Adipose tissue (tissue), 3 donors: Measurements from ENCODE around the gene RHEX. TPM values are rescaled to one million over a fixed set of nuclear protein-coding genes. Genes with fewer than 3 reads are reported as not detected.
"Not testable (repeated sequence)": the region's sequence is repeated elsewhere in the genome, so short reads cannot be mapped to it uniquely, and the experiment has no call there.

Source experiments
- H3K27ac ChIP-seq: one replicate; pipeline ENCODE4 v1.5.1; 2013; ENCODE audit warnings: low read depth, low read length
- WGBS, 3 donors: extraction: QIAGEN DNeasy Blood & Tissue Kit; methylation state at CpG; one replicate each; pipeline ENCODE4 v1.1.7; 2013; 5-methylcytosine and 5-hydroxymethylcytosine counted together
- polyA plus RNA-seq, 3 donors: library from polyadenylated mRNA; stranded (reverse); fragments of 200-250 nt; gene quantifications; one replicate each; pipeline ENCODE4 v1.2.3, GENCODE V29; 2013
- donor health status: healthy with polysubstance abuse.
- donor health status: Bipolar disorder and iron deficiency.
- donor health status: healthy.

Gene RHEX, protein sequence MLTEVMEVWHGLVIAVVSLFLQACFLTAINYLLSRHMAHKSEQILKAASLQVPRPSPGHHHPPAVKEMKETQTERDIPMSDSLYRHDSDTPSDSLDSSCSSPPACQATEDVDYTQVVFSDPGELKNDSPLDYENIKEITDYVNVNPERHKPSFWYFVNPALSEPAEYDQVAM
- 1 to 10 TPM in 1 of 3 donors, under 1 TPM in 2; 0.74 to 1.5 (median 0.79) TPM for polyA plus RNA-seq

DNA sequence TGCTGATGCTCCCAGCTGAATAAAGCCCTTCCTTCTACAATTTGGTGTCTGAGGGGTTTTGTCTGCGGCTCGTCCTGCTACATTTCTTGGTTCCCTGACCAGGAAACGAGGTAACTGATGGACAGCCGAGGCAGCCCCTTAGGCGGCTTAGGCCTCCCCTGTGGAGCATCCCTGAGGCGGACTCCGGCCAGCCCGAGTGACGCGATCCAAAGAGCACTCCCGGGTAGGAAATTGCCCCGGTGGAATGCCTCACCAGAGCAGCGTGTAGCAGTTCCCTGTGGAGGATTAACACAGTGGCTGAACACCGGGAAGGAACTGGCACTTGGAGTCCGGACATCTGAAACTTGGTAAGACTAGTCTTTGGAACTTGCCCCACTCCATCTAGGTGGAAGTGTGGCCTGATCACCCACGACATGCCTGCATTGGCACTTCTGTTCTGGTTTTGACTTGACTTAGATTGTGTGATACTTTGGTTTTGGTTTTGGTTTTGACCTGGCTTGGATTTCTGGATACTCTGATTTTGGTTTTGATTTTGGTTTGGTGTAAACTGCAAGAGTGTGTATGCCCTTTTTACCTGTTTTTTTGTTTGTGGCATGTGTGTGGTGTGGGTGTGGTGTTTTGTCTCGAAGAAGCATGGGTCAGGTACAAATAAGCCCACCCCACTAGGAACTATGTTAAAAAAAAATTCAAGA, at the start of gene RHEX:
RHEX (plus strand) TSS at position 255 of the 692 bp plus-strand sequence. CDS start 44,656 bp downstream, outside the sequence.
- WGBS, 3 donors, result 89 to 90% (median 90%) methylated on average over 17 of the region's 17 CpGs
- not testable (repeated sequence) for H3K27ac ChIP-seq

DNA sequence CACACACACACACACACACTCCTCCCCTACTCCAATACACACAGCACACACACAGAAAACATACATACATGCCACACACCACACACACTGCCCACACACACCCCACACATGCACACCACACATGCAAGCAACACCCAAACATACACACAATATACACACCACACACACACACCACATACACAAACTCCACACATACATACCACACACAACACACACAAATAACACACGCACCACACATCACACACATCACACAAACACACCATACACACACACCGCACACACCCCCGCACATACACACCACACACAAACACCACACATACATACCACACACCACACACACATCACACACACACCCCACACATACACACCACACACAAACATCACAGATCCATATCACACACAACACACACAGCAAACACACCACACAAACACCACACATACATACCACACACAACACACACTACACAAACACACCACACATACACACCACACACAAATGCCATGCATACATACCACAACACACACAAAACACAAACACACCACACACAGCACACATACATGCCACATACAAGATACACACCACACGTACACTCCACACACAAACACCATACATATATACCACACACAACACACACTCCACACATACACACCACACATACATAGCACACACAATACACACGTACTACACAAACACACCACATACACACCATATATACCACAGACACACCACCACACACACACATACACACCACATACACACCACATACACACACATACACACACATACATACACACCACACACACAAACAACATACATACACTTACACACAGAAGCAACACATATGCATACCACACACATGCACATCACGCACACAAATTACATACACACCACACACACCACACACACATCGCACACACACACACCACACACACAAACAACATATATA, 48.8 kb upstream of the RHEX start:
- H3K27ac ChIP-seq, result no peak overlapping the region
- WGBS, 3 donors, result 95 to 97% (median 96%) methylated on average over 7 of the region's 7 CpGs

DNA sequence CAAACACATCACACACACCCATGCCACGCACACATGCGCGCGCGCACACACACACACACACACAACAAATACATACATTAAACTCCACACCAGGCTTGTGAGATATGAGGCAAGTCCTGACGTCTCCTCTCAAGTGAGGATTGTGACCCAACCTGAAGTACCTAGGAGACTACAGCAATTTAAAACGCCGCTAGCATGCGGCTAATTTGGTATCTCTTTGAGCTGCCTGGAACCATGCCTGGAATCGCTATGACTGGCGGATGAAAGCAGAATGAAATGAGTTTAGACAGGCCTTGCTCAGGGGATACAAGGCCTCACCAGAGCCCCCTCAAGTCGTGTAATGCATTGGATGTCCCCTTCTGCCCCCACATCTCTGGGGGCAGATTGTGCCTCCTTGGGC, 48.1 kb upstream of the RHEX start:
- 69 to 82% (median 79%) methylated on average over 12 of the region's 12 CpGs for WGBS, 3 donors
- H3K27ac ChIP-seq, result no peak overlapping the region

DNA sequence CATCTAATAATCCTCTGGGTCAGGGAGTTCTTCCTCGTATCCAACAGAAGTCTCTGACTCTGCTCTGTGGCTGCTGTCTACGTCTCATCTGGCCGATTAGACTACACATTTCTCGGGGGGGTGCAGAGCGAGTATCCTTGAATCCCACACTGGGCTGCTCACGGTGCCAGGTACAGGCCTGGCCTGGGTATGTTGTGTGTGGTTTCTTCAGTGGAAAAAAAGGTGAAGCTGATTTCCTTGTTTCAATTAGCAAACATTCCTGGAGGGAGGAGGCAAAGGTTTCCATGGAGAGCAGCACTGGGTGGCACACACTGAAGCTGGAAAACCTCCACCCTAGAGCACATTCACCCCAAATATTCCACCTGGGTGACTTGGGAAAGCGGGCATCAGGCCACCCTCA, 47.7 kb upstream of the RHEX start:
- no peak overlapping the region for H3K27ac ChIP-seq
- 80 to 82% (median 82%) methylated on average over 7 of the region's 7 CpGs for WGBS, 3 donors

DNA sequence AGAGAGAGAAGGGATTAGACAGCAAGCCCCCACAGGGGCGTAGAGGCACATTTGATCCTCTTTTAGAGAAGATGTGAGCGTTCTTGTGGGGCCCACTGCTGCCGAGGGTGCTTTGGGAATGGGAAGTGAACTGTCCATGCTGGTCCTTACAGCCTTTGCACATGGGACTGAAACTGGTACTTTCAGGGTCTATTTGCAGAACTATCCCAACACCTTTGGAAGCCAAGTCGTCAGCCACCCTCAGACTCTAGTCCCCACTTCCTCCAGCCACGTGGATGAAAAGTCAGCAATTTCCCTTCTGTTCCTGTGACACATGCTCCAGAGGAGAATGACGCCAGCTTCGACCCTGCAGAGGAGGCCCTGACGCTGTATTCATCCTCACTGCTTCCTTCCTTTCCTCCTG, 47.2 kb upstream of the RHEX start:
- WGBS, 3 donors, result 46 to 75% (median 47%) methylated on average over 8 of the region's 8 CpGs
- H3K27ac ChIP-seq, result no peak overlapping the region

DNA sequence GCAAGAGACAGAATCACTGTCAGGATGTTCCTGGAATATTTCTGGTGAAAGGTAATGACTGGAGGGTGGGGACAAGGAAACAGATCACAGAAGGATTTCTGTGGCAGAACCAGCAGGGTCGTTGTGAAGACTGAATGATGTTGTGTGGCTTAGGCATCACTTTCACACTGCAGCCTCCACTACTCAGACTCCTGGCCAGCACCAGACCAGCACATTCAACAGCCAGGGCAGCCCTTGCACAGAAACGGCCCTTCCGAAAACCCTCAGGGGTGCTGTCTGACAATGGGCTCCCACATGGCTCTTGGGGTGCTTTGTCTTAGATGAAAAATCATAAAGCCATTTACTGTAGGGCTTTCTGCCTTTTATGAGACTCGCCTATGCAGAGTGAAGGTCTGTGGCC, 46.0 kb upstream of the RHEX start:
- WGBS, 3 donors, result 79 to 86% (median 83%) methylated on average over 4 of the region's 4 CpGs

DNA sequence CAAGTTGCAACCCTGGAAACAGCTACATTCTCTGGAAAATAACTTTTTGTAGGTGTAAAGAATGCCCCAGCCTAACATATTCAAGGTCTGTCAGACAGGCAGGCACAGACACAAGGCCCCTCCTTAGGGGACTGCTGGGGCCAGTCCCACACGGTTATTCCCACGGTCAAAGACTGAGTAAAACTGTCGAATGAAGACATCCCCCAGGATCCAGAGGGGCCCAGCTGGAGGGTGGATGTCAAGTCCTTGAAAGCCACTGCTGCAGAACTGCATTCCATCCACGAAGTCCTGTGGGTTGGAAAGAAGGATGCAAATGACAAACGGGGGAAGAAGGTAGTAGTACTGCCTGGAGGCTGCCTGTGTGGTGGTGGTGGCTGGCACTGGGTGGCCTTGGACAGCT, 42.9 kb upstream of the RHEX start:
- 62 to 74% (median 72%) methylated on average over 5 of the region's 5 CpGs for WGBS, 3 donors
- H3K27ac ChIP-seq, result no peak overlapping the region

More for the DNA sequence above, 46.0 kb upstream of the RHEX start:
- H3K27ac ChIP-seq, result no peak overlapping the region

DNA sequence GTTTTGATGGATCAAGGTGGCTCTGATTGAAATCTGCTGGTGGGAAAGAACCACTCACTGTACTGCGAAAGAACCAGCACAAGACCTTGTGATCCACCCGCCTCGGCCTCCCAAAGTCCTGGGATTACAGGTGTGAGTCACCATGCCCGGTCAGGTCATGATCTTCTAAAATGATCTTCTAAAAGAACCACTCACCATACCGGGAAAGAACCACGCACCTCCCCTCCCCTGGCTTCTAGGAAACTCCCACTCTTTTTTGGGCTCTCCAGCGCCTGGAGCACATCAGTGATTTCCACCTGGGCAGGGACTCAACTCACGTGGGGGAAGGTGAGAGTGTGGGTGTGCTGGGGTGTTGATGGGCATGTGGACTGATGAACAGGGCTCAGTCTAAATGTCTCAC, 41.9 kb upstream of the RHEX start:
- H3K27ac ChIP-seq, result no peak overlapping the region
- WGBS, 3 donors, result 89 to 90% (median 90%) methylated on average over 8 of the region's 8 CpGs

DNA sequence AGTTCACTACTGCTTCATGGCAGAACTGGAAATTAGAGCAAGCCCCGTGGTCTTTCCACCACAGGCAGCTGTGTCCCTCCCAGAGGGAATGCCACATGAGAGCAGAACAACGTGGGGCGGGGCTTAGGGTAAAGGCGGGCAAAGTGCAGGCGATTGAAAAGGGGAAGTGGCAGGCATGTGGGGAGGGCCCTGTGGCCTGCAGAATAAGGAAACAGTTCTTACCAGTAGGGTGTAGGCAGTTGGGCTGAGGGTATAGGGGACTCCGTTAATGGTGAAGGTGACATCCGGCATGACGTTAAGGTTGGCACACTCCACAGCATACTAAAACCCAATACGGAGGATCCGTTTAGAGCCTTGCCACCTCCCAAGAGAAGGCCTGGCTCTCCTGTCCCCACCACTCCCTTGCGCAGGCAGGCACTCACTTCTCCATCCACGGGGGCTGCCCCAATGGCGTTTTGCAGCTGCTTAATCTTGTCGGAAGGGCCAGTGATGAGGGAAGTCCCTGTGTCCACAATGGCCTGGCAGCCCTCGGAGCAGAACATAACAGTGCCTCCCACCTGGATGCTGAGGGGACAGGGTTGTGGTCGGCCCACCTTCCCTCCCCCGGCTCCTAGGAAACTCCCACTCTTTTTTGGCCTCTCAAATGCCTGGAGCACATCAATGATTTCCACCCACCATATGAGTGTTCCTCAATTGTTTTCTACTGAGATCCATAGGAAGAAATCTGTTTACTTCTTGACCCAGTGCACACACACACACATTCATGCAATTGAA, 40.7 kb upstream of the RHEX start:
- WGBS, 3 donors, result 45 to 72% (median 48%) methylated on average over 17 of the region's 17 CpGs
- no peak overlapping the region for H3K27ac ChIP-seq

DNA sequence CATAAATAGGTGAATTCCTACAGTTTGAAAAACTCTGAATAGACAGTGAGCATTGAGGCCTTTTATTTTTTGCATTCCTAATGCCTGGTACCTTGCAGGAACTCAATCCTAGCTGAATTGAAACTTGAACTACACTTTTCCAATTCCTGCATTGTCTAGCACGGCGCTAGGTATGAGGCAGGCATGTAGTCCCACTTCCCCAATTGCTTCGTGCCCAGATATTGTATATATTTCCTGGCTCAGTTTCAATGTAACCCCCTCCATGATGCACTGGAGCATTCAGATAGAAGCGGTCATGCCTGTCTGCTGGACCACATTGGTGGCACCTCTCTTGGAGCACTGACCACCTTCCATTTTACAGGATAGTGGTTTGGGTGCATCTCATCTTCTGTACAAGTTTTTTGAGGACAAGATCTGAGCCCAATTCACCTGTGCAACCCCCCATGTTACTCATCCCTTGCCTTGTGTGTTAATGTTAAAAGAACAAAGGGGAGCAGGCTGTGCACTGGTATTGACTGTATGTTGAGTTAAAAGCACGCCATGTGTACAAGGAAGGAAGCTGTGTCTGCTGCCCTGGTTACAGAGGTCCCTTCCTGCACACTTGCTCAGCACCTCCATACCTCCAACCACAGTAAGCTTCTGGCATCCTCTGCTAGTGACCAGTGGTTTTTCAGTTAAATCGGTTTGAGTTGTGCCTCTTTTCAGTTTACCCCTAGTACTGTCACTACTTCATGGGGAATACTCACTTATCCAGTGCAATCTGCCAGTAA, 39.8 kb upstream of the RHEX start:
- no peak overlapping the region for H3K27ac ChIP-seq
- WGBS, 3 donors, result 66 to 89% (median 70%) methylated on average over 6 of the region's 6 CpGs

DNA sequence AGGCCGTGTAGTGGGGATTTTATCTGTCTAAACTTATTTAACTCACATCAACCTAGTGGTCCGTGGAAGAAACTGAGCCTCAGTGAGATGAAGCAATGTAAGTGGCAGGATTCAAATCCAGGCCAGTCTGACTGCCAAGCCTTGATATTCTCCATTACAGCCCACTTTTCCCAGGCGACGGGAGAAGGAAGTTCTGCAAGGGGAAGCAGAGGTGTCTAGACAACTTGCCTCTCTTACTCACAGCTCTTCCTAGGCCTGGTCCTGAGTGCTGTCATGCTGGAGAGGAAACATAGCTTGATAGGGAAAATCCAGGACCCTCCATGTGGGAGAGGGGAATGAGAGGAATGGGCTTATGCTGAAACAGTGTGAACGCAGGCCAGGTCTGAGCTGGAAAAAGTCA, 38.4 kb upstream of the RHEX start:
- WGBS, 3 donors, result 74 to 87% (median 75%) methylated on average over 5 of the region's 5 CpGs
- H3K27ac ChIP-seq, result no peak overlapping the region

DNA sequence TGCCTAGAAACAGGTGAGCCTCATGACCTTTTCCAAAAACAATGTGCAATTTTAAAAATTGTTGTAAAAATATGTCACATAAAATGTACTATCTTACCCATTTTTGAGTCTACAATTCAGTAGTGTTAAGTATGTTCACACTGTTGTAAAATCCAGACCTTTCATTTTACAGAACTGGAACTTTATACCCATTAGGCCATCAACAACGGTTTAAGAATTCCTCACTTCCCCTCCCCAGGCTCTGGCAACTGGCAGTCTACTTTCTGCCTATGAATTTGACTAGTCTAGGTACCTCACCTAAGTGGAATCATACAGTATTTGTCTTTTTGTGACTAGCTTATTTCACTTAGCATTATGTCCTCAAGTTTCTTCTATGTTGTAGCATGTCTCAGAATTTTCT, 37.9 kb upstream of the RHEX start:
- no peak overlapping the region for H3K27ac ChIP-seq
- WGBS, 3 donors, result 47 to 83% (median 69%) methylated on average over 1 of the region's 1 CpG

DNA sequence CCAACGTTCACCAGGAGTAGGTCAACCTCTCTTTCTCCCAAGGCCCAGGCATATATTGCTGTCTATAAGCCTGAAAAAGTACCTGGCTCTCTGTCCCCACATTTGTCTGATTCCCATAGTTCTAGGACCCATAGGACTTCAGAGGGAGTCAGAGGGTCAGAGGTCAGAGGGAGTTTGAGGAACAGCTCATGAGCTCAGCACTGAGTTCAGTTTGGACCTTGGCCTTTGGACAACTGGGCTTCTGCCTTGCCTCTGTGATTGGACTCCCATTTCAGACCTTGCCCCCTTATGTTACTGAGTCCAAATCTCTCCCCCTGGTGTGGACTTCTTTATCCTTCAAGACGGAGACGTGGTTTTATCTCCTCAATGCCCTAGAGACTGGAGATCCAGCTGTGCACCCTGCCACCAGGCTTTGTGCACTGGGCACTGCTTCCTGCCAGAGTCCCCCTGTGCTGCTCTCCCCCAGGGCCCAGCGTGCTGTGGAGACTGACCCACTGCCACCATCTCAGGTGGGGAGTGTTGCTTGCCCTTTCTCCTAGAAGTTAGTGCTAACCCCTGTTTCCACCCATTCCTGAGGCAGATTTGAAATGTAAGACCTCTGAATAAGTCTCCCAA, 32.5 kb upstream of the RHEX start:
- WGBS, 3 donors, result 83 to 91% (median 85%) methylated on average over 4 of the region's 4 CpGs
- no peak overlapping the region for H3K27ac ChIP-seq

DNA sequence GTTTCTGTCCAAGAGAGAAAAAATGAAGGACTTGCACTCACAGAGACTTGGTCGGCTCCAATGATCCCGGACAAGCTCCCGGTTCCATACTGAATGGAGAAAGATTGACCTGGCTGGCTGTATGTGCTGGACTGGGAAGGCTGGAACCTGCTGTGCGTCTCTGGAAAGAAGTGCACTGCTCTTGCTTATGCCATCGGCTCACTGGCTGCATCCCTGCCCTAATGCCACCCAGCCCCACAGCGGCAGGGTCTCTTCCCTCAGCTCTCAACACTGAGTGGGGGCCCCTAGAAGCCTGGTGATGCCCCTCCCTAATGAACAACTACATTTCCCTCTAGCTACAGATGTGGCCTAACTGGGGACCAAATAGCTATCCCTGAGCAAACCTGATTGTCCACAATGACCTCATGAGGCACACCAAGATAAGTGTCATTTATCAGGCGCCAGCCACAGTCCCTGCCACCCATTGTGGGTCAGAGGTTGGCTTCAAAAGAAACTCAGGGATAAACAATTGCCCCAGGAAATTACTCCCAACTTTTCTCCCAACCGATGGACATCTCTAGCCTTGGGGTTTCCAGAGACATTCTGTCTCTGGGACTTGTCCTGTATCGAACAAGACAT, 31.9 kb upstream of the RHEX start:
- 88 to 95% (median 93%) methylated on average over 9 of the region's 9 CpGs for WGBS, 3 donors
- no peak overlapping the region for H3K27ac ChIP-seq

DNA sequence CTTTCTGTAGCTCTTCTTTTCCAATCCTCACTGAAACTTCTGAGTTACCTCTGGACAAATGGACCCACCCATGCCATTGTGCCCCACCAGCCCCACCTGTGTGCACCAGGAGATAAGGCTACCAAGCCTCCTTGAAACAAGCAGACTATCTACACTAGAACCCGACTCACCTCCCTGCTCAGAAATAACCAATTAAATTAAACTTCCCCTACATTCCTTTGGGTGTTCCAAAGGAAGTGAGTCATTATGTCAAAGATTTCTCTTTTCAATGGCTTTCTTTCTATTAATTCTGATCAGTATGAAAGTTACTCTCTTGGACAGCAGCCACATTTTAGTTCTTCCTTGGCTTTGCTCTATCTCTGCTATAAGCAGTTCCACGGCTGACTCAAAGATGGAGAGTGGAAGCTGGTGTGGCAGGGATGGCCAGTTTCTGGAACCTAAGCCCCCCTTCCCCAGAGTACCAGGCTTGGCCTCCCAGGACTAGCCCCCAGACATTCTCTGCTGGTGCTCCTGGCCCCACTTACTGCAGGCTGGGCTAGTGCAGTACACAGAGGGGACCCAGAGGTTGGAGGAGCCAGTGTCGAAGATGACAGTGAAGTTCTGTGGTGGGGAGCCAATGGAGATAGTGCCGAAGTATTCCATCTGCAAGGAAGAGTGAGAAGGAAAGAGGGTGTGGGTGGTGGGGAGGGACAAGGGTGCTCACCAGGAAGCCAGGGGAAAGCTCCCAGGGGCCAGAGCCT, 31.2 kb upstream of the RHEX start:
- 70 to 77% (median 72%) methylated on average over 4 of the region's 4 CpGs for WGBS, 3 donors
- H3K27ac ChIP-seq, result no peak overlapping the region

DNA sequence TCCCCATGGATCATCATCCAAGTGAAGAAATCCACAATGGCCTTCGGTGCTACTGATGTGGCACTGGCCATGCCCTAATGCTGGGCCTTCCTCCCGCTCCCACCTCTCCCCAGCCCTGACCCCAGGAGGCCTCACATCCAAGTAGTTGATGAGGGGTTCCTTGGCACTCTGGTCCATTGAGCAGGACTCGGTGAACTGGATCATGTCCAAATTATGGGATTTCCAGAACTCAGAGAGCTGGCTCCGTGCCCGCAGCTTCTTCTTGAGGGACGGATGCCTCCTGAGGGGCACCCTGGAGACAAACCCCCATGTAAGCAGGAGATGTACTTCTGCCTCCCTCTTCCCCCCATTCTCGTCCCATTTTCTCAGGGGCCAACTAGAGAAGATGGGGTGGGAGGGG, 30.2 kb upstream of the RHEX start:
- no peak overlapping the region for H3K27ac ChIP-seq
- WGBS, 3 donors, result 82 to 90% (median 89%) methylated on average over 7 of the region's 7 CpGs
